HCT116 (cell line): ENCODE results near the gene SRRT. TPM values are rescaled to one million over a fixed set of nuclear protein-coding genes. Genes with fewer than 3 reads are reported as not detected.

Source experiments
- ATAC-seq: fragments of 200-7000 bp; cut with Tn5 transposase; 2 replicates; pipeline ENCODE4 v1.9.1; 2020; ENCODE audit warnings: mild to moderate bottlenecking, moderate library complexity
- BruUV-seq: library from RNA; stranded (reverse); fragments of 400-500 nt; replicated peaks from 2 replicates; lab custom pipeline; 2021; lab: Mats Ljungman, UMichigan
- CTCF ChIA-PET: fragments of 300-600 bp; sonication (Branson Sonifier 250); formaldehyde crosslinking; loops from one replicate; lab custom pipeline; 2021; ENCODE audit warnings: antibody characterized with exemption; lab: Charles Lee
- POLR2A ChIA-PET: fragments of 300-600, 350-600 bp; sonication (Branson Sonifier 250); formaldehyde crosslinking; loops from one replicate; lab custom pipeline; 2021; ENCODE audit warnings: antibody characterized with exemption; lab: Charles Lee
- RAD21 ChIA-PET, 2 experiments: fragments of 300-600 bp; sonication (Branson Sonifier 250); formaldehyde crosslinking; loops; one replicate each; lab custom pipeline; 2023; ENCODE audit warnings: low total read pairs in 2 of 2; ENCODE audit not compliant: uncharacterized antibody in 2 of 2, unreplicated experiment in 2 of 2, low non-redundant PET in 1 of 2; lab: Charles Lee
- DNase-seq: peaks from one replicate; pipeline ENCODE4 v3.0.0-alpha.2; 2010; ENCODE audit warnings: low read depth, low spot score
- H2AFZ ChIP-seq: fragments of 200-600 bp; shearing (Covaris generic), sonication (generic); 2 replicates; pipeline ENCODE4 v1.6.1; 2017; ENCODE audit warnings: low read depth, mixed run types, mixed read lengths, antibody characterized with exemption, low read length; ENCODE audit not compliant: poor library complexity, severe bottlenecking
- H3K27ac ChIP-seq: 2 replicates; pipeline ENCODE4 v1.5.1; 2012; ENCODE audit warnings: low read depth, low read length
- H3K27me3 ChIP-seq: fragments of 200-600 bp; sonication (generic); 2 replicates; pipeline ENCODE4 v1.6.1; 2016; ENCODE audit warnings: mixed run types, low read length, mixed read lengths; ENCODE audit not compliant: insufficient read depth
- H3K36me3 ChIP-seq, 2 experiments: fragments of 200-500 bp in 1 of 2; fragments of 200-600 bp in 1 of 2; sonication (Bioruptor generic) in 1 of 2; sonication (generic) in 1 of 2; 2 replicates each; pipeline versions ENCODE4 v1.5.1 to v1.6.1; 2014 to 2016; ENCODE audit warnings: low read length in 2 of 2, inconsistent platforms in 1 of 2, mixed read lengths in 1 of 2, mixed run types in 1 of 2; ENCODE audit not compliant: insufficient read depth in 2 of 2, control insufficient read depth in 1 of 2
- H3K4me1 ChIP-seq, 2 experiments: fragments of 200-600 bp in 1 of 2; sonication (generic) in 1 of 2; 2 replicates each; pipeline versions ENCODE4 v1.5.1 to v1.6.1; 2012 to 2017; ENCODE audit warnings: low read length in 2 of 2, inconsistent platforms in 1 of 2, mild to moderate bottlenecking in 1 of 2, mixed read lengths in 1 of 2, mixed run types in 1 of 2, moderate library complexity in 1 of 2; ENCODE audit not compliant: insufficient read depth in 2 of 2, control insufficient read depth in 1 of 2
- H3K4me2 ChIP-seq: fragments of 200-600 bp; sonication (generic); 2 replicates; pipeline ENCODE4 v1.6.1; 2017; ENCODE audit warnings: mixed run types, low read length, mixed read lengths
- H3K4me3 ChIP-seq, 2 experiments: fragments of 200-600 bp in 1 of 2; sonication (generic) in 1 of 2; replicated peaks in 1 of 2; 2 replicates each; pipeline ENCODE4 v1.5.1; 2011 to 2016; ENCODE audit warnings: low read length in 2 of 2, control low read depth in 1 of 2, low read depth in 1 of 2, mild to moderate bottlenecking in 1 of 2, mixed read lengths in 1 of 2, mixed run types in 1 of 2
- H3K79me2 ChIP-seq: fragments of 200-600 bp; sonication (generic); 2 replicates; pipeline ENCODE4 v1.6.1; 2017; ENCODE audit warnings: mild to moderate bottlenecking, mixed run types, low read length, moderate library complexity, mixed read lengths; ENCODE audit not compliant: insufficient read depth
- H3K9ac ChIP-seq: fragments of 200-600 bp; sonication (generic); 2 replicates; pipeline ENCODE4 v1.6.1; 2016; ENCODE audit warnings: low read length, mixed read lengths
- H3K9me2 ChIP-seq: fragments of 200-600 bp; sonication (generic), shearing (Covaris generic); 2 replicates; pipeline ENCODE4 v1.6.1; 2017; ENCODE audit warnings: mixed run types, mild to moderate bottlenecking, moderate library complexity; ENCODE audit not compliant: insufficient read depth
- H3K9me3 ChIP-seq, 2 experiments: fragments of 200-500 bp in 1 of 2; fragments of 200-600 bp in 1 of 2; sonication (Bioruptor generic) in 1 of 2; sonication (generic) in 1 of 2; 2 replicates each; pipeline ENCODE4 v1.6.1; 2014 to 2017; ENCODE audit warnings: low read length in 2 of 2, mixed read lengths in 2 of 2, inconsistent platforms in 1 of 2, low read depth in 1 of 2, mild to moderate bottlenecking in 1 of 2, mixed run types in 1 of 2, moderate library complexity in 1 of 2; ENCODE audit not compliant: control insufficient read depth in 1 of 2, insufficient read depth in 1 of 2
- H4K20me1 ChIP-seq: fragments of 200-600 bp; sonication (generic), shearing (Covaris generic); 2 replicates; pipeline ENCODE4 v1.6.1; 2017; ENCODE audit warnings: mixed run types, mild to moderate bottlenecking, moderate library complexity; ENCODE audit not compliant: insufficient read depth
- EZH2phosphoT487 ChIP-seq: fragments of 200-600 bp; IDR thresholded peaks from 2 replicates; pipeline ENCODE4 v1.6.1; 2018; ENCODE audit warnings: antibody characterized with exemption, borderline replicate concordance
- RAD21 ChIP-seq: IDR thresholded peaks from 2 replicates; pipeline ENCODE4 v1.6.1; 2012; ENCODE audit warnings: low read depth, mild to moderate bottlenecking
- TCF7L2 ChIP-seq: IDR thresholded peaks from 2 replicates; pipeline ENCODE4 v1.7.0; 2011; ENCODE audit warnings: borderline replicate concordance, inconsistent platforms; ENCODE audit not compliant: insufficient read depth, insufficient read length; ENCODE audit errors: extremely low read depth
- ZNF274 ChIP-seq: fragments of 200-500 bp; sonication (Bioruptor generic); IDR thresholded peaks from 2 replicates; pipeline ENCODE4 v1.6.1; 2014; ENCODE audit warnings: mild to moderate bottlenecking, low read depth, low read length, inconsistent platforms
- intact Hi-C: fragments of 100-400 bp; cut with micrococcal nuclease; formaldehyde crosslinking; loops from 2 replicates; pipeline ENCODE4 v1.10.0; 2022
- total RNA-seq: library from RNA; stranded (reverse); gene quantifications from one replicate; pipeline ENCODE4 v1.2.1, GENCODE V29; 2021; ENCODE audit not compliant: unreplicated experiment
- TF ChIP-seq, protein P1 (sequence below): IDR thresholded peaks from 2 replicates; pipeline ENCODE4 v1.6.1; 2011; ENCODE audit warnings: mild to moderate bottlenecking, low read length, moderate library complexity; ENCODE audit not compliant: insufficient replicate concordance; ENCODE audit errors: extremely low read depth
- TF ChIP-seq, protein P2 (sequence below): IDR thresholded peaks from 2 replicates; pipeline ENCODE4 v1.6.1; 2012

The SRRT gene
- total RNA-seq, 1 experiment from 2014 or later, result 252 TPM

DNA sequence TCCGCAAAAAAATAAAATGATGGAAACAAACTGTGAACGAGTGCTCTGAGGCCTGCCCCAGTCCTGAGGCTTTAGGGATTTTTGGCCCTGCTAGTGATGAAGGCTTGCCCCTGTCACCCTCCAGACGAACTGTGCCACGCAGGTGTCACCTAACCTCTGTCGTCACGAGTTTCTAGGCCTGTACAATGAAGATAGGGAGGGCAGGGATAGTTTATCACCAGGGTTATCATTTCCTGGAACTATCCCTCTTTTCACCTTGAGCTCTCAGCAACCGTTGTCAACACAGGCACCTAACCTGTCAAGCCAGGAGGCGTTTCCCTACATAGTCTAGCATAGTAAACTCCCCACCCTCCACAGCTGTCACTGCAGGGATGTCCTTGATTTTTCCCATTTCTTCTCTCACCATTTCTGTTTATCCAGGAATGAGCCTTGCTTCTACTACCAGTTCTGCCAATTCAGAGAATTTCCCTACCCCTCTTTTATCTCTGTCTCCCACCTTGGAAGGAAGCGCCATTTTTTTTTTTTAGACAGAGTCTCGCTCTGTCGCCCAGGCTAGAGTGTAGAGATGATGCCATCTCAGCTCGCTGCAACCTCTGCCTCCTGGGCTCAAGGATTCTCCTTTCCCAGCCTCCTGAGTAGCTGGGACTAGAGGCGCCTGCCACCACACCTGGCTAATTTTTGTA lies 23.0 kb downstream of the SRRT start:
- DNase-seq, result no peak
- ATAC-seq, result no peak
- Histone ChIP-seq H3K4me2 (no peak overlapping the region), H3K9me3 (no peaks in the 10 kb centered on the region), H3K4me3 (no peak overlapping the region), H3K36me3 (no peaks in the 10 kb centered on the region), H3K27ac (no peak overlapping the region), H3K4me1 (peaks cover 8 to 32% of the 10 kb centered on the region in 2 experiments), H3K9me2 (no peaks in the 10 kb centered on the region), H3K79me2 (no peaks in the 10 kb centered on the region), H4K20me1 (no peaks in the 10 kb centered on the region), H3K27me3 (no peaks in the 10 kb centered on the region; the same call in 1 of the 2 replicates), H2AFZ (no peak overlapping the region), H3K9ac (no peak overlapping the region)
- RAD21 ChIA-PET, result no interaction called here
- CTCF ChIA-PET, result interaction anchor here (0.9 to 2.7 kb wide), 3 partner anchors 8 to 384 kb away, joined by 3 to 8 read pairs (median 4); partner anchors contain the start of gene UFSP1
- no TSS peak for BruUV-seq
- POLR2A ChIA-PET, result no interaction called here
- TF ChIP-seq RAD21, result no peak
- TF ChIP-seq, protein P1, sequence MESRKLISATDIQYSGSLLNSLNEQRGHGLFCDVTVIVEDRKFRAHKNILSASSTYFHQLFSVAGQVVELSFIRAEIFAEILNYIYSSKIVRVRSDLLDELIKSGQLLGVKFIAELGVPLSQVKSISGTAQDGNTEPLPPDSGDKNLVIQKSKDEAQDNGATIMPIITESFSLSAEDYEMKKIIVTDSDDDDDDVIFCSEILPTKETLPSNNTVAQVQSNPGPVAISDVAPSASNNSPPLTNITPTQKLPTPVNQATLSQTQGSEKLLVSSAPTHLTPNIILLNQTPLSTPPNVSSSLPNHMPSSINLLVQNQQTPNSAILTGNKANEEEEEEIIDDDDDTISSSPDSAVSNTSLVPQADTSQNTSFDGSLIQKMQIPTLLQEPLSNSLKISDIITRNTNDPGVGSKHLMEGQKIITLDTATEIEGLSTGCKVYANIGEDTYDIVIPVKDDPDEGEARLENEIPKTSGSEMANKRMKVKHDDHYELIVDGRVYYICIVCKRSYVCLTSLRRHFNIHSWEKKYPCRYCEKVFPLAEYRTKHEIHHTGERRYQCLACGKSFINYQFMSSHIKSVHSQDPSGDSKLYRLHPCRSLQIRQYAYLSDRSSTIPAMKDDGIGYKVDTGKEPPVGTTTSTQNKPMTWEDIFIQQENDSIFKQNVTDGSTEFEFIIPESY, result no peak
- TF ChIP-seq, protein P2, sequence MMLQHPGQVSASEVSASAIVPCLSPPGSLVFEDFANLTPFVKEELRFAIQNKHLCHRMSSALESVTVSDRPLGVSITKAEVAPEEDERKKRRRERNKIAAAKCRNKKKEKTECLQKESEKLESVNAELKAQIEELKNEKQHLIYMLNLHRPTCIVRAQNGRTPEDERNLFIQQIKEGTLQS, result no peak
- no peak for TF ChIP-seq ZNF274
- TF ChIP-seq EZH2phosphoT487, result no peak
- no peak for TF ChIP-seq TCF7L2
- intact Hi-C loops, result loop anchor here (1.0 to 5.0 kb wide), 4 partner anchors 161 to 385 kb away; no protein-coding TSS in a partner anchor
